ENCODE measurements around the gene IGFBP4. TPM values are rescaled to one million over a fixed set of nuclear protein-coding genes. Genes with fewer than 3 reads are reported as not detected.

IGFBP4 gene
- total RNA-seq, 1 donor from 2014 or later: 381 TPM

GRCh38 chr17:40484285-40484972 is 41.2 kb downstream of the IGFBP4 start:
- intact Hi-C loops (cut with DNase I): no loop called here
- no peak overlapping the region for H3K27ac ChIP-seq

GRCh38 chr17:40484973-40485530 is 41.8 kb downstream of the IGFBP4 start:
- TF ChIP-seq CTCF (IDR thresholded peaks at IDR 0.05): no peak
- peaks cover 22% of the 10 kb centered on the region for H3K4me1 ChIP-seq
- no peak overlapping the region for H3K4me3 ChIP-seq
- no peaks in the 10 kb centered on the region for H3K36me3 ChIP-seq
- H3K9me3 ChIP-seq: no peaks in the 10 kb centered on the region
- DNase-seq: no peak
- ATAC-seq: no peak
- no peak overlapping the region for H3K27ac ChIP-seq
- no peaks in the 10 kb centered on the region for H3K27me3 ChIP-seq
- intact Hi-C loops (cut with DNase I): no loop called here

More at GRCh38 chr17:40484285-40484972, 41.2 kb downstream of the IGFBP4 start:
- DNase-seq (no peak), ATAC-seq (no peak)
- H3K4me1 ChIP-seq: peaks cover 19% of the 10 kb centered on the region
- no peaks in the 10 kb centered on the region for H3K36me3 ChIP-seq
- no peak overlapping the region for H3K4me3 ChIP-seq
- TF ChIP-seq CTCF (IDR thresholded peaks at IDR 0.05): no peak
- no peaks in the 10 kb centered on the region for H3K9me3 ChIP-seq
- H3K27me3 ChIP-seq: no peaks in the 10 kb centered on the region

GRCh38 chr17:40485851-40486521 is 42.7 kb downstream of the IGFBP4 start:
- DNase-seq (no peak), ATAC-seq (peak; percentile 28)
- intact Hi-C loops (cut with DNase I): no loop called here
- Histone ChIP-seq H3K36me3 (no peaks in the 10 kb centered on the region), H3K4me1 (peaks cover 19% of the 10 kb centered on the region), H3K9me3 (no peaks in the 10 kb centered on the region), H3K27ac (peak overlapping the region; percentile 58), H3K4me3 (no peak overlapping the region), H3K27me3 (no peaks in the 10 kb centered on the region)
- TF ChIP-seq CTCF (IDR thresholded peaks at IDR 0.05): no peak

- intact Hi-C loops (cut with DNase I): no loop called here
- TF ChIP-seq CTCF (IDR thresholded peaks at IDR 0.05): no peak
- H3K27me3 ChIP-seq: no peaks in the 10 kb centered on the region
- no peak overlapping the region for H3K4me3 ChIP-seq
- H3K27ac ChIP-seq: peak overlapping the region; percentile 6
- DNase-seq (no peak), ATAC-seq (no peak)
- H3K4me1 ChIP-seq: peaks cover 18% of the 10 kb centered on the region
- H3K9me3 ChIP-seq: no peaks in the 10 kb centered on the region
- H3K36me3 ChIP-seq: no peaks in the 10 kb centered on the region
Observed at GRCh38 chr17:40486522-40487370, 43.5 kb downstream of the IGFBP4 start.

GRCh38 chr17:40487371-40488020 is 44.2 kb downstream of the IGFBP4 start:
- Histone ChIP-seq H3K4me3 (no peak overlapping the region), H3K4me1 (peaks cover 18% of the 10 kb centered on the region), H3K9me3 (no peaks in the 10 kb centered on the region), H3K27me3 (no peaks in the 10 kb centered on the region), H3K27ac (no peak overlapping the region), H3K36me3 (no peaks in the 10 kb centered on the region)
- TF ChIP-seq CTCF (IDR thresholded peaks at IDR 0.05): no peak
- intact Hi-C loops (cut with DNase I): no loop called here
- ATAC-seq (no peak), DNase-seq (no peak)
